Common myeloid progenitor, CD34-positive (primary cell): Measurements from ENCODE around the gene KCTD4.
A peak's percentile ranks its signal among the peaks of the same experiment; 100 is the strongest.

Experiments used
- CTCF ChIA-PET: fragments of 350-600 bp; sonication (Branson Sonifier 250); formaldehyde crosslinking; loops from one replicate; lab custom pipeline; 2021; ENCODE audit warnings: antibody characterized with exemption; lab: Charles Lee
- POLR2A ChIA-PET: fragments of 350-600 bp; sonication (Branson Sonifier 250); formaldehyde crosslinking; loops from one replicate; lab custom pipeline; 2021; ENCODE audit warnings: antibody characterized with exemption; lab: Charles Lee
- DNase-seq, 3 donors: peaks; one replicate each; pipeline versions ENCODE4 v3.0.0 to v3.0.0-alpha.2; 2013
- H3K27ac ChIP-seq, 2 experiments: 1 replicate in 1 of 2; 2 replicates in 1 of 2; pipeline ENCODE4 v1.7.0; 2013; ENCODE audit warnings: inconsistent platforms in 2 of 2, low read length in 2 of 2, mild to moderate bottlenecking in 2 of 2, low read depth in 1 of 2, moderate library complexity in 1 of 2; ENCODE audit not compliant: severe bottlenecking in 2 of 2, insufficient read depth in 1 of 2, poor library complexity in 1 of 2
- H3K27me3 ChIP-seq, 5 experiments: replicated peaks in 2 of 5; 1 replicate in 3 of 5; 2 replicates in 2 of 5; pipeline versions ENCODE4 v1.6.1 to v1.7.0; 2013; ENCODE audit warnings: low read length in 4 of 5, mild to moderate bottlenecking in 2 of 5, moderate library complexity in 2 of 5, inconsistent platforms in 1 of 5; ENCODE audit not compliant: insufficient read depth in 5 of 5, control insufficient read depth in 4 of 5
- H3K36me3 ChIP-seq, 4 experiments: 1 replicate in 2 of 4; 2 replicates in 2 of 4; pipeline versions ENCODE4 v1.6.1 to v1.7.0; 2013; ENCODE audit warnings: low read length in 3 of 4, control low read depth in 1 of 4, mild to moderate bottlenecking in 1 of 4; ENCODE audit not compliant: control insufficient read depth in 4 of 4, insufficient read depth in 4 of 4
- H3K4me1 ChIP-seq, 4 experiments: 1 replicate in 3 of 4; 2 replicates in 1 of 4; pipeline versions ENCODE4 v1.6.1 to v1.7.1; 2013; ENCODE audit warnings: low read length in 3 of 4, mild to moderate bottlenecking in 3 of 4, control low read depth in 1 of 4, inconsistent platforms in 1 of 4, moderate library complexity in 1 of 4; ENCODE audit not compliant: control insufficient read depth in 4 of 4, insufficient read depth in 4 of 4; ENCODE audit errors: control extremely low read depth in 1 of 4
- H3K4me3 ChIP-seq, 7 experiments: 1 replicate in 4 of 7; 2 replicates in 3 of 7; pipeline versions ENCODE4 v1.5.1 to v1.7.0; 2013; ENCODE audit warnings: mild to moderate bottlenecking in 7 of 7, low read length in 6 of 7, moderate library complexity in 6 of 7, inconsistent platforms in 2 of 7, low read depth in 2 of 7, control low read depth in 1 of 7; ENCODE audit not compliant: insufficient read depth in 4 of 7, control insufficient read depth in 1 of 7; ENCODE audit errors: extremely low read depth in 1 of 7
- H3K9me3 ChIP-seq, 5 experiments: 1 replicate in 4 of 5; 2 replicates in 1 of 5; pipeline versions ENCODE4 v1.6.1 to v1.7.1; 2013; ENCODE audit warnings: low read length in 4 of 5, mild to moderate bottlenecking in 2 of 5, inconsistent platforms in 1 of 5, low read depth in 1 of 5, moderate library complexity in 1 of 5; ENCODE audit not compliant: control insufficient read depth in 4 of 5, insufficient read depth in 2 of 5; ENCODE audit errors: control extremely low read depth in 1 of 5
- WGBS: methylation state at CpG from one replicate; pipeline ENCODE4 v1.1.5; 2013; ENCODE audit not compliant: insufficient coverage; 5-methylcytosine and 5-hydroxymethylcytosine counted together

KCTD4 gene

GRCh38 chr13:45238945-45239795 is 38.3 kb upstream of the KCTD4 start:
- 100% methylated on average over 2 of the region's 4 CpGs for WGBS
- ChIA-PET CTCF (interaction anchor here (0.6 to 0.7 kb wide), 2 partner anchors 9 to 190 kb away, joined by 3 read pairs; no protein-coding TSS in a partner anchor), POLR2A (no interaction called here)
- Histone ChIP-seq H3K27ac (no peak overlapping the region), H3K27me3 (no peaks in the 10 kb centered on the region), H3K4me3 (no peak overlapping the region), H3K36me3 (no peaks in the 10 kb centered on the region), H3K4me1 (peaks cover 0 to 8% (median 6%) of the 10 kb centered on the region in 4 experiments), H3K9me3 (no peaks in the 10 kb centered on the region)
- no peak for DNase-seq

- 100% methylated on average over 2 of the region's 2 CpGs for WGBS
- Histone ChIP-seq H3K27ac (no peak overlapping the region), H3K4me1 (peaks cover 0 to 10% (median 2%) of the 10 kb centered on the region in 4 experiments), H3K9me3 (no peaks in the 10 kb centered on the region), H3K4me3 (no peak overlapping the region), H3K27me3 (no peaks in the 10 kb centered on the region), H3K36me3 (peaks cover 0 to 4% (median 0%) of the 10 kb centered on the region in 4 experiments)
- CTCF ChIA-PET, result no interaction called here
- POLR2A ChIA-PET, result no interaction called here
- no peak for DNase-seq
Measured at GRCh38 chr13:45232591-45232990, 31.7 kb upstream of the KCTD4 start.

GRCh38 chr13:45231722-45232121 is 30.9 kb upstream of the KCTD4 start:
- peak; percentile 47 to 84 (median 74) for DNase-seq
- no peaks in the 10 kb centered on the region for H3K9me3 ChIP-seq
- no peaks in the 10 kb centered on the region for H3K27me3 ChIP-seq
- ChIA-PET POLR2A (no interaction called here), CTCF (interaction anchor here (0.8 kb wide), 1 partner anchor 50 kb away, joined by 3 read pairs; no protein-coding TSS in a partner anchor)
- no peak overlapping the region for H3K4me3 ChIP-seq
- H3K4me1 ChIP-seq, result peaks cover 0 to 10% (median 2%) of the 10 kb centered on the region in 4 experiments
- peaks cover 0 to 4% (median 0%) of the 10 kb centered on the region in 4 experiments for H3K36me3 ChIP-seq
- peak overlapping the region; percentile 51 to 71 for H3K27ac ChIP-seq
- WGBS, result no CpG with 5 or more reads among the region's 1 CpG

GRCh38 chr13:45231305-45231704 is 30.5 kb upstream of the KCTD4 start:
- Histone ChIP-seq H3K36me3 (peaks cover 0 to 4% (median 0%) of the 10 kb centered on the region in 4 experiments), H3K4me3 (no peak overlapping the region), H3K9me3 (no peaks in the 10 kb centered on the region), H3K27me3 (no peaks in the 10 kb centered on the region), H3K4me1 (peaks cover 0 to 10% (median 2%) of the 10 kb centered on the region in 4 experiments), H3K27ac (peak overlapping the region; percentile 51 to 71)
- POLR2A ChIA-PET, result no interaction called here
- no peak for DNase-seq
- CTCF ChIA-PET, result interaction anchor here (0.8 kb wide), 1 partner anchor 49 kb away, joined by 3 read pairs; no protein-coding TSS in a partner anchor
- WGBS, result 60% methylated on average over 1 of the region's 4 CpGs

GRCh38 chr13:45229172-45229571 is 28.3 kb upstream of the KCTD4 start:
- peaks cover 0 to 4% (median 0%) of the 10 kb centered on the region in 4 experiments for H3K36me3 ChIP-seq
- no peak overlapping the region for H3K4me3 ChIP-seq
- H3K27me3 ChIP-seq, result no peaks in the 10 kb centered on the region
- ChIA-PET CTCF (no interaction called here), POLR2A (interaction anchor here (0.6 kb wide), 1 partner anchor 1023 kb away, joined by 3 read pairs; no protein-coding TSS in a partner anchor)
- no peak overlapping the region for H3K27ac ChIP-seq
- no peak for DNase-seq
- peaks cover 0 to 14% (median 5%) of the 10 kb centered on the region in 4 experiments for H3K4me1 ChIP-seq
- 94% methylated on average over 2 of the region's 4 CpGs for WGBS
- H3K9me3 ChIP-seq, result no peaks in the 10 kb centered on the region

- H3K27me3 ChIP-seq, result no peaks in the 10 kb centered on the region
- WGBS, result 100% methylated on average over 2 of the region's 5 CpGs
- no peaks in the 10 kb centered on the region for H3K9me3 ChIP-seq
- peaks cover 0 to 4% (median 0%) of the 10 kb centered on the region in 4 experiments for H3K36me3 ChIP-seq
- ChIA-PET CTCF (no interaction called here), POLR2A (interaction anchor here (0.6 kb wide), 2 partner anchors 32 to 91 kb away, joined by 3 read pairs; no protein-coding TSS in a partner anchor)
- DNase-seq, result no peak
- H3K4me3 ChIP-seq, result no peak overlapping the region
- peaks cover 0 to 14% (median 5%) of the 10 kb centered on the region in 4 experiments for H3K4me1 ChIP-seq
- no peak overlapping the region for H3K27ac ChIP-seq
Measured at GRCh38 chr13:45228002-45228401, 27.2 kb upstream of the KCTD4 start.

GRCh38 chr13:45226024-45226423 is 25.2 kb upstream of the KCTD4 start:
- H3K4me3 ChIP-seq, result no peak overlapping the region
- ChIA-PET POLR2A (no interaction called here), CTCF (interaction anchor here (0.6 to 1.6 kb wide), 3 partner anchors 11 to 21 kb away, joined by 3 read pairs; no protein-coding TSS in a partner anchor)
- no peaks in the 10 kb centered on the region for H3K9me3 ChIP-seq
- H3K4me1 ChIP-seq, result peaks cover 0 to 6% (median 2%) of the 10 kb centered on the region in 4 experiments
- H3K27ac ChIP-seq, result no peak overlapping the region
- WGBS, result no CpG with 5 or more reads among the region's 3 CpGs
- H3K36me3 ChIP-seq, result peaks cover 0 to 4% (median 0%) of the 10 kb centered on the region in 4 experiments
- H3K27me3 ChIP-seq, result no peaks in the 10 kb centered on the region
- DNase-seq, result peak in 2 of 3 donors; percentile 17 to 45
